GM18526 (cell line): ENCODE measurements around the gene SPINDOC.

ENCODE experiments used
- POLR2A ChIP-seq: IDR thresholded peaks from 3 replicates; pipeline ENCODE4 v1.6.1; 2011; ENCODE audit not compliant: insufficient read length; ENCODE audit errors: extremely low read depth

SPINDOC gene, protein sequence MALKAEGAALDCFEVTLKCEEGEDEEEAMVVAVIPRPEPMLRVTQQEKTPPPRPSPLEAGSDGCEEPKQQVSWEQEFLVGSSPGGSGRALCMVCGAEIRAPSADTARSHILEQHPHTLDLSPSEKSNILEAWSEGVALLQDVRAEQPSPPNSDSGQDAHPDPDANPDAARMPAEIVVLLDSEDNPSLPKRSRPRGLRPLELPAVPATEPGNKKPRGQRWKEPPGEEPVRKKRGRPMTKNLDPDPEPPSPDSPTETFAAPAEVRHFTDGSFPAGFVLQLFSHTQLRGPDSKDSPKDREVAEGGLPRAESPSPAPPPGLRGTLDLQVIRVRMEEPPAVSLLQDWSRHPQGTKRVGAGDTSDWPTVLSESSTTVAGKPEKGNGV

GRCh38 chr11:63813035-63813562 is at the start of gene SPINDOC:
Gene SPINDOC, plus strand, starts transcription at chr11:63813456. Its CDS starts 231 bp downstream, at chr11:63813687.
- peak; percentile 79 for TF ChIP-seq POLR2A

DNA sequence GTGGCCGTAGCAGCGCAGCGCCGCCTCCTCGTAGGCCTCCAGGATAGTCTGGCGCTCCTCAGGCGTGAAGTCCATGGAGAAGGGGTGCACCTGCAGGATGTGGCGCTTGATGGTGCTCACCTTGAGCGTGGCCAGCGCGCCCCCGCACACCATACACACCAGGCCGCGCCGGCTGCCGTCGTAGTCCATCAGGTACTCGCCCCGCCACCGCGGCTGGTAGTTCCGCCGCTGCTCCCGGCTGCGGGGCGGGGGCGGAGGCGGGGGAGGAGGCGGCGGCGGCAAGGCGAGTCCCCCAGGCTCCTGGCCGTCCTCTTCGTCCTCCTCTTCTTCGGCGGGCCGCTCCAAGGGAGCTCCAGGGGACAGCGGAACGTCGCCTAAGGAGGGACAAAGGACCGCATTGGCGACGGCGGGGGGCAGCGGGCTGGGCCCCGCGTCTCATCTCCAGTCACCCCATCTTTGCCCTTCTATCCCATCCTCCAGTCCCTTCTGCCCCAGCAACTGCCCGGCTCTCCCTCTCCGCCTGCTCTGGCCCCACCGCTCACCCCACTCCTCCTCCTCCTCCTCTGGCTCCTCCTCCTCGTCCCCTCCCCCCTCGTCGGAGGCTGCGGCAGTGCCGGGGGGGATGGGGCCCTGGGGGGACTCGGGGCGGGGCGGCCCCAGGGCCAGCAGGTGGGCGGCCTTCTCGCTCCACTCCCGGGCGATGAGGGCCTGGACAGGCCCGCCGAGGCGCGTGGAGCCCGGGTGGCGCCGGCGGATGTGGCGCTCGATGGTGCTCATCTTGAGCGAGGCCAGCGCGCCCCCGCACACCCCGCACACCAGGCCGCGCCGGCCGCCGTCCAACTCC is 49.5 kb upstream of the SPINDOC start:
- no peak for TF ChIP-seq POLR2A

DNA sequence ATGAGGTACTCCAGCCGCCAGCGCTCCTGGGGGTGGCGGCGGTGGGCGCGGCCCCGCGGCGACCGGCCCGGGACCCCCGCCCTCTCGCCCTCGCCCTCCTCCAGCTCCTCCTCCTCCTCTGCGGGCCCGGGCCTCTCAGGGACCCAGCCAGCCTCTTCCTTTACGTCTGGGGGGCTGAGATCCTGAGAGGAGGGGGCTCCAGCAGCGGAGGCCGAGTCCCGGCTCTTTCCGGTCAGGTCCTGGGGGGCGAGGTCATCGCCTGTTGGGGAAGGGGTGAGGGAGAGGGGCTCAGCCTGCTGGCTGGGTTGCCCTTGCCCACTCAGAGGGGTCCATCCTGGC is 48.9 kb upstream of the SPINDOC start:
- no peak for TF ChIP-seq POLR2A

GRCh38 chr11:63764679-63765647 is 48.3 kb upstream of the SPINDOC start:
- no peak for TF ChIP-seq POLR2A

GRCh38 chr11:63765688-63766241 is 47.5 kb upstream of the SPINDOC start:
- TF ChIP-seq POLR2A = no peak

DNA sequence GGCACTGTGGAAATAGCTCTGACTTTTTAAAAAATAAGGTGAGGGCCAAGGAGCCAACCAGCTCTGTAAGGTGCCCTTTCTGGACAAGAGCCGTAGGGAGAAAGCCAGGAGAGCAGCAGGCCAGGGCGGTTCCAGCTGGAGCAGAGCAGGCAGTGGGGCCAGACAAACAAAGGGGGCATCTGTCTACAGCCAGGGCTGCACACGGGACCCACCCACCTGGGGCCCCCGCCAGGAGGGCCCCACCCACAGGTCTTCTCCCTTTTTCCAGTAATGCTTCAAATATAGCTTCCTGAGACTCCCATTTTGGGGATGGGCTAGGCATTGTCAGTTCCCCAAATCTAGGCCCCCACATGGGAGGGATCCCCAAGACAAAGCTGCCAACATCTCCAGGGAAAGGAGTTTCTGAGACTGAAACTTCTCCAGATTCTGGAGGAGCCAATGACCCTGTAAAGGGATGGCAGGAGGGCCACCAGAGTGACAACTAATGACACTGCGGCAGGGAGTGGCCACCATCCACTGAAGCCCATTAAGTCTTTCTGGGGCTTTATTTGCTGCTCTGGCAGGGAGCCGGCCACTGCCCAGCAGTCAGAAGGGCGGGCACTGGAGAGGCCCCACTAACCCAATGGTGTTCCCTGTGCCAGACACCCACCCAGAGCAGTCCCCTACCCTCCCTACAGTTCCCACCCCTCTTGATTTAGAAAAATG is 46.6 kb upstream of the SPINDOC start:
- no peak for TF ChIP-seq POLR2A

- no peak for TF ChIP-seq POLR2A
Observed at GRCh38 chr11:63767267-63767564, 46.0 kb upstream of the SPINDOC start.

DNA sequence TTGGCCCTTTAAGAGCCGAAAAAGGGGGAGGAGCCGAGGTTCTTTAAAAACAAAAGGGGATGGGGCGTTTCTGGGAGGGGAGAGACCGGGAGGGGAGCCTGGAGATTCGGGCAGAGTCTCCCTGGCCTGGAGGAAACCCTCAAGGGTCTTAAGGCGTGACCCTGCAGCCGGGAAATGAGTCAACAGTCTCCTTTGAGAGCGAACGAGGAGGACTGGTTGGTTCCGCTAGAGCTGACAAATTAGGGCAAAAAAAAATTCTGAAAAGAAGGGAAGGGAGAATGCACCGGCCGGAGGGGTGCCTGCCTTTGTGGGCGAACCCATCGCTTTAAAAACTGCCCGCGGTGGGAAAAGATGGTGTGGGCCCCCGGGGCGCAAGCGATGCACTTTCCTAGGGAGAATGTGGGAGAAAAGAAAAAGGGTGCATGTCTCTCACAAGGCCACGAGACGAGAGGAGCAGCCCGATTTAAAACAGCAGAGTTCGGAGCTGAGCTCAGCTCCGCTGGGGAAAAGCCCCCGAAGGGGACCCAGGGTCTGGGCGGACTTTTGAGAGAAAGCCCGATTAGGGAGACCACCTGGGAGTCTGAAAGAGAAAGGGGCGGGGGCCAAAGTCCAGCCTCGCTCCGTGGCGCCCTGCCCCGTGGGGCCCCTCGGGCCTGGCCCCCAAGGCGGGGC is 45.6 kb upstream of the SPINDOC start:
- TF ChIP-seq POLR2A = no peak

DNA sequence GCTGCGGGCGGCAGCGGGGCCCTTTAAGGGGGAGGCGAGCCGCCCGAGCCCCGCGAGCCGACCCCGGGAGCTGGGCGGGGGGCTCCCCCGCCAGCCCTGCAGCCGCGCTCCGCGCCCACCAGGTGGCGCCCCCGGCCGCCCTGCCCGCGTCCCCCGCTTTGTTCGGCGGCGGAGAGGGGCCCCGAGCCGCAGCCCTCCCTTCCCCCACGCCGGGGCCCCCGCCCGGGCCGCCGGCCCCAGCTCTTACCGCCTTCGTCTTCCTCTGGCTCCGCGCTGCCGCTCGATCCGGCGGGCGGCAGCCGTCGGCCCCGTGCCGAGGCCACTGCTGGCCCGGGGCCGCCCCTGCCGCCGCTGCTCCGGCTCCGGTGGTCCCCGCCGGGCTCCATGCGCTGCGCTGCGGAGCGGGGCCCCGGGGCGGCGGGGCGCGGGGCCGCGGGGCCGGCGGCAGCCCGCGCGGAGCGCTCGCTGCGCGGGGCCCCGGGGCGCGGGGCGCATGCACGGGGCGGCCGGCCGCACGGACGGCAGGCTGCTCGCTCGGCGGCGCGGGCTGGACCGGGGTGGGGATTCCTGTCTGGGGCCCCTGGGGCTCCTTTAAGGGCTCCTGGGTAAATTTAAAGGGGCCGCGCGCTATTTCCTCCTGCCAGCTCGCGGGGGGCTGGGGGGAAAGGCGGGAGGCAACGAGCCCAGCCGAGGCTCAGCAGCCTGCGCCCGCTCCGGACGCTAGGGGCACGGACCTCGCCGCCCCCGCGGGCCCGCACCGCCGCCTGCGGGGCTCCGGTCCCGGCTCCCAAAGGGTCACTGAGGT is 44.8 kb upstream of the SPINDOC start, which contains the start of gene ZFTA:
Gene ZFTA (minus strand): TSS at position 539 of the 805 bp plus-strand sequence. CDS start 153 bp downstream, at position 386.
- TF ChIP-seq POLR2A = no peak

DNA sequence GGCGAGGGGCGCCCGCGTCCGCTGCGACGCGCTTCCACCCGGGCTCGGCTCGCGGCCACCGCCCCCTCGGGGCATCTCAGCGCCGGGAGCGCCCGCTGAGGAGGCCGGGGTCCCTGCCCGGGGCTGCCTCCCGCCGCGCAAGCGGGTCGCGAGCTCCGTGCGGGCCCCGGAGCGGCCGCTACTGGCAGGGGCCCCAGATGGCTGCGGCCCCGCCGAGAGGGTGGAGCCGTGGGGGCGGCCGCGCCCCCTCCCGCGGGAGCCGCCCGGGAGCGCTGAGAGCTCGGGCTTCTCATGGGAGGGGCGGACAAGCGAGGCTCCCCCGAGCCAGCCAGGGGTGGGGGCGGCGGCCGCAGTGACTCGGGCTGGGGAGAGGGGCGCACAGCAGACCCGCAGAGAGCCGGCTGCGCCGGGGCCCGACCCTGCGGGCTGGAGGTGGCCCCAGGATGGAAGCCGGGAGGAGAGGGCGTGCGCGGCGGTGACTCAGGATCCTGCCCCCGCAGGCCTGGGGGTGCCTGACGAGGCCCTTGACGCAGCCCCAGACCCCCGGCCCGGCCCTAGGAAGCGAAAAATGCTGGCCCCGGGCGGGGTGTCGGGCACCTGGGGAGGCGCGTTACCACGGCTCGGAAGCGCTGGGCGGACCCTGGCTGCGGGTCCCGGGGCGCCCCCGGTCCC is 44.1 kb upstream of the SPINDOC start:
- TF ChIP-seq POLR2A = no peak

DNA sequence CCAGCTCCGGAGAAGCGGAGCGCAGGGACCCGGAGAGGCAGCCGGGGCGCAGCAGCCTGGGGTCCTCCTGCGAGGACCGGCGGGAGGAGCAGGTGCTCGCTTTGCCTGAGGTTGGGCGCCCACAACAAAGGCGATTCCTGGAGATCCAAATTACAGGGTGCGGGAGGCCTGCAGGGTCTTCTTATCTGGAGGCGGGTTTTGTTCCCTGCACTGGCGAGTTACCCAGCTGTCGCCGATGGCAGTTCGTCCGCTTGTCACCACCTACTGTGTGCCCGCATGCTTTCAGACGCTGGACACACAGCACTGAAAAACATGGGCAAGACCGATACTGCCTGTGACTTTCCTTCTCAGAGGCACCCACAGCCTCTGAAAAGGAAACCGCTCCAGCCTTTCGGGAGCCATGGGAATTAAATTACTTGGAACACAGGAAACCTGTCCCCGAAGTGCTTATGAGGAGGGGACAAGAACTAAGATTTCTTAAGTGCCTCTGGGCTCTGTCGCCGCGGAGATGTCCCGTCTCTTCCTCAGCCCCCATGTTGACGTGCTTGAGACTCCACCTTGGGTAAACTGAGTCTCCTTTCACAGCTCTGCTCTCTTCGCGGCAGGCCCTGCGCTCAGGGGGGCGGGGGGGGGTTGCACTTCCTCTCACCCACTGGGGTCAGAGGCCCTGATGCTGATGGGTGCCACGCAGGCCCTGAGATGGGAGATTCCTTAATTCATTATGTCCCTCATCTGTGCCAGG is 43.4 kb upstream of the SPINDOC start:
- no peak for TF ChIP-seq POLR2A

DNA sequence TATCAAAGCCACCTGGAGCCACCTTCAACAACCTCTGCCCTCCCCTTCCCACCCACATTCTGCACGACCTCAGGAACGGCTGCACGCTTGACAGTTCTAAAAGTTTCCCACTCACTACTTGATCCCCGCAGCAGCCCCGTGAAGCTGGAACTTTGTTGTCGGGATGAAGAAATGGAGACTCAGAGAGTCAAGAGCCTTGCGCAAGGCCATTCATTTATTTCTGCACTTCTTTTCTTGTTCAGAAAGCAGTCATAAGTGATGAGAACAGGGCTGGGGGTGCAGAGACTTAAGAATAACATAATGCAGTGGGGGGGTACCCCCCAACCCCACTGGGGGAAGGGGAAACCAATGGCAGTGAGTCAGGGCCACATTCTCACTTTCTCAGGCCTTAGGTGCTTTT is 42.5 kb upstream of the SPINDOC start:
- TF ChIP-seq POLR2A = no peak
